A549 (cell line): ENCODE results near the gene ATP6V0C.

Experiments
- BHLHE40 ChIP-seq: IDR thresholded peaks from 2 replicates; pipeline ENCODE4 v1.6.1; 2012; ENCODE audit warnings: low read depth, low read length, inconsistent platforms
- CHD4 ChIP-seq: fragments of 200-600 bp; sonication (generic); IDR thresholded peaks from 2 replicates; pipeline ENCODE4 v1.6.1; 2016; ENCODE audit warnings: antibody characterized with exemption, mild to moderate bottlenecking, borderline replicate concordance
- ESRRA ChIP-seq: fragments of 150-350 bp; IDR thresholded peaks from 2 replicates; pipeline ENCODE4 v1.6.1; 2014; ENCODE audit warnings: mild to moderate bottlenecking, low read length, borderline replicate concordance
- JUN ChIP-seq, 2 experiments: fragments of >200 bp; sonication (Bioruptor Twin); formaldehyde crosslinking; IDR thresholded peaks; 2 replicates in 1 of 2; 3 replicates in 1 of 2; pipeline ENCODE4 v1.6.1; 2016 to 2017
- MAFK ChIP-seq: fragments of 450-650 bp; IDR thresholded peaks from 2 replicates; pipeline ENCODE4 v1.6.1; 2014; ENCODE audit not compliant: partially characterized antibody
- SMC3 ChIP-seq: fragments of >200 bp; sonication (Bioruptor Twin); formaldehyde crosslinking; IDR thresholded peaks from 3 replicates; pipeline ENCODE4 v1.6.1; 2018; ENCODE audit warnings: inconsistent platforms
- TF ChIP-seq, protein P1 (sequence below): fragments of >200 bp; sonication (Bioruptor Twin); formaldehyde crosslinking; IDR thresholded peaks from 3 replicates; pipeline ENCODE4 v1.5.1; 2016

DNA sequence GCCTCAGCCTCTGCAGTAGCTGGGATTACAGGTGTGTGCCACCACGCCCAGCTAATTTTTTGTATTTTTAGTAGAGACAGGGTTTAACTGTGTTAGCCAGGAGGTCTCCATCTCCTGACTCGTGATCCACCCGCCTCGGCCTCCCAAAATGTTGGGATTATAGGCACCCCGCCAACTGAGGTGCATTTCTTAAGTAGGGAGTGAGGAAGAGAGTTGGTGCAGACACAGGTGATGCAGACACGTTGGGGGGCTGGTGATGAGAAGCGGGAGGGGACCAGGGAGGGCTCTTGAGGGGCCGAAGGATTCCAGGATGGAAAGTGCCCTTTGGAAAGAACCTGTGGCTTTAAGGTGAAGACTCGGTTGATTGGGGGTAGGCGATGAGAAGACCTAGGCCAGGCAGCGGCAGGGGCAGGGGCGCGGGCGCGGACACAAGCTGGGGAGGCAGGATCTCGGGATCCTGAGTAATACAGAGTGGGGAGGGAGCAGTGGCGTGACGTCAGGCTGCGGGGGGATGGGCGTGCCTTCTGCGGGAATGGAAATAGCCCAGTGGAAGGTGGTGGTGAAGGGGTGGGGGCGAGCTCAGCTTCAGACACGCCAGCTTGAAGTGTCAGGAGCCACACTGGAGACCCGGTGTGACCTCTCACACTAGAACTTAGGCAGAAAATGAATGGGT is 2.5 kb upstream of the ATP6V0C start:
- TF ChIP-seq, protein P1, sequence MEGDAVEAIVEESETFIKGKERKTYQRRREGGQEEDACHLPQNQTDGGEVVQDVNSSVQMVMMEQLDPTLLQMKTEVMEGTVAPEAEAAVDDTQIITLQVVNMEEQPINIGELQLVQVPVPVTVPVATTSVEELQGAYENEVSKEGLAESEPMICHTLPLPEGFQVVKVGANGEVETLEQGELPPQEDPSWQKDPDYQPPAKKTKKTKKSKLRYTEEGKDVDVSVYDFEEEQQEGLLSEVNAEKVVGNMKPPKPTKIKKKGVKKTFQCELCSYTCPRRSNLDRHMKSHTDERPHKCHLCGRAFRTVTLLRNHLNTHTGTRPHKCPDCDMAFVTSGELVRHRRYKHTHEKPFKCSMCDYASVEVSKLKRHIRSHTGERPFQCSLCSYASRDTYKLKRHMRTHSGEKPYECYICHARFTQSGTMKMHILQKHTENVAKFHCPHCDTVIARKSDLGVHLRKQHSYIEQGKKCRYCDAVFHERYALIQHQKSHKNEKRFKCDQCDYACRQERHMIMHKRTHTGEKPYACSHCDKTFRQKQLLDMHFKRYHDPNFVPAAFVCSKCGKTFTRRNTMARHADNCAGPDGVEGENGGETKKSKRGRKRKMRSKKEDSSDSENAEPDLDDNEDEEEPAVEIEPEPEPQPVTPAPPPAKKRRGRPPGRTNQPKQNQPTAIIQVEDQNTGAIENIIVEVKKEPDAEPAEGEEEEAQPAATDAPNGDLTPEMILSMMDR = no peak
- TF ChIP-seq JUN (IDR thresholded peaks at IDR 0.05) = no peak
- TF ChIP-seq BHLHE40 = no peak
- no peak for TF ChIP-seq ESRRA
- no peak for TF ChIP-seq CHD4
- no peak for TF ChIP-seq SMC3
- TF ChIP-seq MAFK = no peak
